ENCODE data around the gene AEBP1.

The AEBP1 gene

DNA sequence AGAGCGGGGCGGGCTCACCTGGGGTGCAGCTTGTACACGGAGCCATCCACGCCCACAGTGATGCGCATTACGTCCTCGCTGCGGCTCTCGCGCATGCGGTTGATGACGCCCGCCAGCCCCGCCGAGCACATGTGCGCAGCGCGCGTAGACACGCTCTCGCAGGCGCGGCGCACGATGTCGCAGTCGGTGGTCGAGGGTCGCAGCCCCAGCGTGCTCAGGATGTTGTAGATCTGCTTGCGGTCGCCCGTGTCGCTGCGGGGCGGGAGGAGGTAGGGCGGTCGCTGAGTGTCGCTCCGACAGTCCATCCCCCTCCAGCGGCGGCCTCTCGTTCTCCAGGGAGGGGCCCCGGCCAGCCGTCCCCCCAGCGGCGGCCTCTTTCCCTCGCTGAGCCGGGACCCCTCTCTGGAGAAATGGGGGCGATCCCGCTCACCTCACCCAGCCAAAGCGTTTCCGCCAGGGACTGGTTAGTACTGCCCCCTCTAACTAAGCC lies 41.4 kb downstream of the AEBP1 start:
- no peak for DNase-seq

DNA sequence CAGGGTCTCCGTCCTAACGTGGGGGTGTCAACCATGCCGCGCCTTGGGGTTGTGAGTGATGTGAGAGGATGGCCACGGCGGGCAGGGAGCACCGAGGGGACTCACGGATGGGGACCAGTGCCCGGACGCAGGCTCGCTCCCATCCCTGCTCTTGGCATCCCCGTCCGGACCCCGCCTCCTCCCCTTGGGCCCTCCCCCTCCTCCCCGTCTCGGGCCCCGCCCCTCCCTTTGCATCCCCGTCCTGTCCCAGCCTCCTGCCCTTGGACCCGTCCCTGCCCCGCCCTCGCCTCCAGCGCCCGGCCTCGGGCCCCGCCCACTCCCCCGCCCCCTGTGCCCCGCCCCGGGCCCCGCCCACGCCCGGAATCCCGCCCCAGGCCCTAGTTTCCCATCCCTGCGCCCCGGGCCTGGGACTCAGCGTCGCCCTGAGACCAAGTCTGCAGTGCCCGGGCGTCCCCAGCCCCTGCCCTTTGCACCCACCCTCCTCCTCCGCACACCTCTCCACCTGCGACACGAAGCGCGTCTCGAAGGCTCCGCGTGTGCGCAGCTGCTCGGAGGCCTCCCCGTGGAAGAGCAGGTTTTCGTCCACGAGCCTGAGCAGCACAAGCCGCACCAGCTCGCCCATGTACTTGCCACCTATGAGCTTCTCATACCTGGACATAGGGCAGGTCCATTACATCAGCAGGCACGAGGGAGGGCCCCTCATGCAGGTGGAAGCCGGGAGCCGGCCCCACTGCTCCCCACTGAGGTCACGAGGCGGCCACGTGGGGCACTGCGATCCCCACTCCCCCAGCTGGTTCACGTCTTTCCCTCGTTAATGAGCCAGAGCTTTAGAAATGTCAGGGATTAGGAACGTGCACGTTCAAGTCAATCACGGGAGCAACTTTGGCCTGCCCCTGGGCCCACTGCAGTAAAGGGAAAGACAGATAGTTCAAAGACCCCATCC lies 42.1 kb downstream of the AEBP1 start:
- DNase-seq: peak; percentile 49

DNA sequence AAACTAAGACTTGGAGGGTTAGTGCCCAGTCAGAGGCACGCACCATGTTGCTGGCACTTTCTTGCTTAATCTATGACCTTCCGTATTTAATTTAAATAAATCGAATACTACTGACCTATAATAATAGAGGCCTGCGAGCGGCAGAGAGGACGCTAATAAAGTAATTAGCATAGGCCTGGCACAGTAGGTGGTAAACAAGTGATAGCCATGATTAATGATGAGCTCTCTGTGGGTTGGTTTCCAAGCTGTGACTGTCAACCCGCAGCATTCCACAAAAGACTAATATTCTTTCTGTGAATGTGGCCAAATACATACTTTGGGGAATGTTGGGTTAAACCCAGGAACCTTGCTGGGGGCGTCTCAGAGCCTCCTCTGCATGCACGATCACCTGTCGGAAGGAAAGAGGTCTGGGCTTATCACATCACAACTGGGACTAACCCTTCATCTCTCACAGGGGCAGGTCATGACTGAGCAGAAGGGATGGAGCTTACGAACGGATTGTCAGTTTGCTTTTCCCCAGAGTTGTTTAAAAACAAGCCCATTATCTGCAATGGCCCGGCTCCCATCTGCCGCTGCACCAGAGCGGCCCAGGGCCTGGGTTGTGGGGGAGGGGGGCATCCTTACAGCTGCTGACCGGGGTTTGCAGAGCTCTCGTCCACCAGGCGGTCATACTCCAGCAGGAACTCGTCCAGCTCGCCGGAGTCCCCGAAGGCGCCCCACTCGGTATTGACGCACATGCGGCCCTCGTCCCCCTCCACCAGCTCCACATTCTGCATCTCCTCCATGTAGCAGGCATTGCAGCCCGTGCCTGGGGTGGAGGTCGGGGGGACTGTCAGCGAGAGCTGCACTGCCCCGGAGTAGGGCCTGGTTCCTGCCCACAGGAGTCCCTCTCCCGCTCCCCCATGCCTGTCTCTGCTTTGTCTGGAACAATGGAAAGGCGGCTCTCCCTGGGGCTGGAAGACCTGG lies 43.2 kb downstream of the AEBP1 start:
- no peak for DNase-seq

DNA sequence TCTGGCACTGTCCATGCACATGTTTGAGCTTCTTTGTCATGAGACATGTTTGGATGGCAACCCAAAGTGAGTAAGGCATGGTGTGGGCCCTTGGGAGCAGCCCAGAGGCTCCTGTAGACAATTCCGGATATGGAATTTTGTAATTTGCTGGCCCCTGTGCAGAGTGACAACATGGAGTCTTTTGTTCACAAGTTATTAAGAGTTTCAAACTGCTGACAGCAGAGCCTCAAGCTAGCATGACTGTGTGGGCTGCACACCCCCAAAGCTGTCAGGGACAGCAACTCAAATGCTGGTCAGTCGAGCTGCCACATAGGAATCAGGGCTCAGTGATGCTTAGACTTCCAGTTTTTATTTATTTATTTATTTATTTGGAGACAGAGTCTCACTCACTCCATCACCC lies 44.0 kb downstream of the AEBP1 start:
- DNase-seq: no peak

DNA sequence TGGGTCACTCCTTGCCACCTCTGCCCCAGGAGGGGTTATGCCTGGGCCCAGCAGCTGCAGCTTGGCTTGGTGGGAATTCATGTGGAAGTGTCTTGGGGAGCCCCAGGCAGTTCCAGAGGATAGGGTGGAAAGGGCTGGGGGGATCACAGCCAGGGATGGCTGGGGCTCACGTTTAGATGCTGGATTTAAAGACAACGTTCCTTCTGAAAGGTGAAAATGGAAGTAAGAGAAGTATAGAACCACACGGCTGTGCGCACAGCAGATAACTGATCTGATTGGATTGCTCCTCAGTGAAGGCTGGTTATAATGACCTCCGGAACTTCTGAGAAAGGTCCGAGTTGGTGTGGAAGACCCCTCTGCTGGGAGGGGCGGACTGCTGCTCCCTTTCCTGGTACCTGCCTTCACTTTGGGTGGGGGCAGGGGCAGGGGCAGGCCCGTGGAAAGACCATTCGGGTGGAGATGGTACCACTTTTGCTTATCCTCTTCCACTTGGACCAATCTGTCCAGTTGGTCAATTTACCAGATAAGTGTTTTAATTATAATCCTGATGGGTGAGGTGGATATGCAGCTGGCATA lies 44.9 kb downstream of the AEBP1 start:
- DNase-seq: no peak

DNA sequence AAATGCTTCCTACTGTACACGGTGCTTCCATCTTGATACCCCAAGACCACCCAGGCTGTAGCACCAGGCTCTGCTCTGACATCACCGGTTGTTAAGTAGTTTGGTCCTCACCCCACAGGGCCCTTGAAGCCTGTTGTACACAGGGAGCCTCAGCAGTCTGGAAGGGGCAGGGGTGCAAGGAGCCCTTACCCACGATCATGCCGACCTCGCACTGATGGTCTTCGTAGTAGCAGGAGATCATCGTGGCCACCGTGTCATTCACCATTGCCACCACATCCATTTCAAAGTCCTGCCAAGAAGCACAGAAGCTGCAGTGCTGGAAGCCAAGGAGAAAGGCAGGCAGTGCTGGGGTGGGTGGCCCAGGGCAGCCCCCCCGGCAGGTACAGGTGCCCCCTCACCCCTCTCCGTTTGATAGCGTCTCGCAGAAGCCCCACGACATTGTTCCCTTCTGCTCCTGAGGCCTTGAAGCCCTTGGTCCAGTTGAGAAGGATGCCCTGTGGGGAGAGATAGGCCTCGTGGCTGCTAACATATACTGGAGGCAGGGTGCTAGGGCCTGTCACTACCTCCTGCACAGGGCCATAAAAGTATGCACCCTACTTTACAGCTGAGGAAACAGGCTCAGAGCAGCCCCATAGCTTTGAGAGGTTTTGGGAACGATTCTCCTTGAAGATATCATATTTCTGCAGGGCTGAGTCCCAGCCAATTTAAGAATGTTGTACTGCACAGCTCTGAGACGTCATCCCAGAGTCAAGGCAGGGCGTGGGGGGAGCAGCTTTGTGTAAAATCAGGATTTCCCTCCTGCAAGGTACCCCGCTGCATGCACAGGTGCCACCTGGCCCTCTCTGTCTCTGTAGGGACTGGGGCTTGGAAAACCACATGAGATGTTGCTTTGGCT lies 45.7 kb downstream of the AEBP1 start:
- DNase-seq: no peak

DNA sequence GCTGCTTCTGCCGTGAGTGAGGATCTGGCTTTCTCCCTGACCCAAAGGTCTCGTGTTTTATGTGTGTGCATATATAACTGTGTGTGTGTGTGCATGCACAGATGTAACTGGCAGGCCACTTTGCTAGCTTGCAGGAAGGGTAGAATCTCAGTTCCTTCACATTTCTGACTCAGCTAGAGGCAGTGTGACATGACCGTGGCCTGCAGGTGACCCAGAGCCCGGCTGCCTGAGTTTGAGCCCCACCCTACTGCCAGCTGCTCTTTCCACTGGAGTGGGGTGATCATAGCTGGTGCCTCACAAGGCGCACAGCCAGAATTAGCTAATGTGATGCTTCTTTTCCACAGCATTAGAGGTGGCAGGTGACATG lies 46.3 kb downstream of the AEBP1 start:
- no peak for DNase-seq

DNA sequence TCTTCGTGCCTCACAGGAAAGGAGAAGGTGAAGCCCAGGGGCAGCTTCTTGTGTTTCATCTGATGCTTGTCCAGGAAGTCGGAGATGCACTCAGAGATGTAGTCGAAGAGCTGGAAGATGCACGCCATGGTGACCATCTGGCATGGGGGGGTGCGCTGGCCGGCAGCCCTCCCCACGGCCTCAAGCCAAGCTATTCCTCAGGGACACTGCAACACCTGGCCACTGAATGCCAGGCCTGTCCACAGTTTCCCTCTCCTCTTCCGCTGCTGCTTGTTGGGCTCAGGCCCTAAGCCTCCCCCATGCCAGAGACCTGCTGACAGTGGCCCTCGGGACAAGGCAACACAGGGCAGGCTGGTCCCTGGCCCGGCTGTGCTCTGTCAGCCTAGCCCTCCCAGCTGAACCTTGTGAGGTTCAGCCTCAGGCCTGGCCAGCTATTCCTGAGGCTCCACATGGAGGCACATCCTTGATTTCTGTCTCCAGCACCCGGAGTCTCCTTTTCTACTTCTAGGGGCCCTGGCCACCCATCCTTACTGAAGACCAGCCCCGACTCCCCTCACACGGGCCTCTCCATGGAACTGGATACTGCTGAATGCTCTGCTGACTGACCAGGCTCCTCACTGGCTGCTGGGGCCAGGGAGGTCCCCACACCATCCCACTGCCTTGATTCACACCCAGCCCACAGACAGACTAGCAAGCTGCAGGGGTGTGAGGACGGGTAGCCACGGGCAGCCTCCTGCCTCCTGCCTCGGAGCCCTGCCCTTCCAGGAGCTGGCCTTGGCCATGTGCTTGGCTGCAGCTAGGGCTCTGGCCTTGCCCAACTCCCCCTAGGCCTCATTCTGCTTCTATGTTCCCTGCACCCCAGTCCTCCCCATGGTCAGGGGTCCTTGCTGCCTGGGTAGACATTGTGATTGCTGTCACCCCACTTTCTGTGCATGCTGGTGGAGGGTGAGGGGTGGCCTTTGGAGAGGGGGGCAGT lies 47.1 kb downstream of the AEBP1 start:
- no peak for DNase-seq

DNA sequence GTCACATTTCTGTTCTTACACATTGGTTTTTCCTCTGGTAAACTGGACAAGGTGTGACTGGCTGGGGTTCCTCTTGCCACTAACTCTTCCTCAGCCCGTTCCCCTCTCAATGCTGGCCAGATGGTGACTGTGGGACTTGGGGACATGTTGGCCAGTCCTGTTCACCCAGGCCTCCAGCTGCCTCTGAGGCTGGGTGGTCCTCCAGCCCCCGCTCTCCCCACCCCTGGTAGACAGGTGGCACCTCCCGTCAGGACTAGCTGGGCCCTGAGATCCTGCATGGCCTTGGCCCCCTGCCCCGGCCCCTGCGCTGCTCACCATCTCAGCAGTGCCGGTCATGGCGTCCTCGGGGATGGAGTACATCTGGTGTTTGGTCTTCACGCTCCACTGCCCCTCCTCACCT lies 47.8 kb downstream of the AEBP1 start:
- DNase-seq: no peak

DNA sequence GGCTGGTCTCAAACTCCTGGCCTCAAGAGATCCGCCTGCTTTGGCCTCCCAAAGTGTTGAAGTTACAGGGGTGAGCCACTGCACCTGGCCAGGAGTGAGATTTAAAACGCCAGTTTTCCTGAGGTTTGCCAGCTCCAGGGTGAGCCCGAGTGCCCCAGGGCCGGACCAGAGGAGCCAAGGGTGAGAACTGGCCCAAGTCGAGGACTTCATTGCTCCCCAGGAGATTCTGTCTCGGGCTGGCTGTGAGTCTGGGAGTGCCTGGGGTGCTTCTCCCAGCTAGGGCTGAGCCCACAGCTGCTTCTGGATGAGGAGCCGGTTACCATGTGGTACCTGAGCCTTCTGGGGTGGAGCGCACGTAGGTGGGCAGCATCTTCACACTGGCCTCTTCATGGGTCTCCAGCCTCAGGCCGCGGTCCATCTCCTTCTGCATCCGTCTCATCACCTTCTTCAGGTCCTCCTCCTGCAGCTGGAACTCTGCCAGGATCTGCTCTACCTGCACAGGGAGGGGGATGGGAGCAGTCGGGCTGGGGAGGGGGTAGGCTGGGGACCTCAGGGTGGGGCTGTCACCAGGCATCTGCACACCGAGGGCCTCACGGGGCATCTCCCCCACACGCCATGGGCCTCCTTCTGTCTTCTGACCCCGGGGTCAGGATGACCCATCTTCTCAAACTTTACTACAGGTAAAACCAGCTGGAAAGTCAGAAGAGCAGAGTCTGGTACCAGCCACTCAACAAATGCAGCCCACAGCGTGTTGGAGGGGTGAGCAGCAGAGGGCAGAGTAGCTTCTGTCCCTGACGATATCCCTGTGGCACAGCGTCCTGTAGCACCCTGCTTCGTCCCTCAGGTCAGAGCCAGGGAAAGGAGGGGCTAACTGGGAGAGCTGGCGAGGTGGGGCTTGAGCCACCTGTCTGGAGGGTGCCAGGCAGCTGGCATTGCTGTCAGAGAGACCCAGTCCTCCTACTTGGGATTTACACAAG lies 49.1 kb downstream of the AEBP1 start:
- no peak for DNase-seq

DNA sequence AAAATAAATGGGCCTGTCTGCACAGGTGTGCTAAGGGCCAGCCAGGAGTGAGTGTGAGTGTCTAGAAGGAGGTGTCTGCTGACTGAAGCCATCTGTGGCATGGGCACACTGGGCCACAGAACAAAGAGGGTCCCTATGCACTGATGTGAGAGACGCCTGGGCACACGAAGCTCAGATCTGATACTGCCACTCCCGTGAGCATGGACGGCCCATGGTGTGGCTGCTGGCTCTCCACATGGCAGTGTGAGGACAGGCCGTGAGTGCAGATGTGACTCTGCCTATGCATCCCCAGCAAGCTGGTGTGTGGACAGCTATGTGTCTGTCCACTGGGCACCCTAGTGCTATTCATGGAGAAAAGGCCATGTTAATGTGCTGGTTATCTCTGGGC lies 49.8 kb downstream of the AEBP1 start:
- DNase-seq: no peak

DNA sequence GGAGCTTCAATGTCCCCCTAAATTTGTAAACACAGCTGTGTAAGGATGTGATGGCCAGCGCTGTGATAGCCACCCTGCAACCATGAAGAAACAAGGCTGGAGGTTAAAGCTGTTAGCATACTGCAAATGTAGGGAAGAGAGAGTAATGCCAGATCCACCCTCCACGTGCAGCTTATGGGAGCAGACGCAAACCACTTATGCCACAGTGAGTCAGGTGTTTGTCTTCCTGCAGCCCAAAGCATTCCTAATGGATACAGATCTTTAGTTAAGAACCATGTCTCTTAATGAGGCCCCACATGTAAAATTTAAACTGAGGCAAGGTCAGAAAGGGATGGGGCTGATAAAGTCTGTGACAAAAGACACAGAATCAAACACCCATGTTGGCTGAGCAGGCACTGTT lies 50.6 kb downstream of the AEBP1 start:
- no peak for DNase-seq

DNA sequence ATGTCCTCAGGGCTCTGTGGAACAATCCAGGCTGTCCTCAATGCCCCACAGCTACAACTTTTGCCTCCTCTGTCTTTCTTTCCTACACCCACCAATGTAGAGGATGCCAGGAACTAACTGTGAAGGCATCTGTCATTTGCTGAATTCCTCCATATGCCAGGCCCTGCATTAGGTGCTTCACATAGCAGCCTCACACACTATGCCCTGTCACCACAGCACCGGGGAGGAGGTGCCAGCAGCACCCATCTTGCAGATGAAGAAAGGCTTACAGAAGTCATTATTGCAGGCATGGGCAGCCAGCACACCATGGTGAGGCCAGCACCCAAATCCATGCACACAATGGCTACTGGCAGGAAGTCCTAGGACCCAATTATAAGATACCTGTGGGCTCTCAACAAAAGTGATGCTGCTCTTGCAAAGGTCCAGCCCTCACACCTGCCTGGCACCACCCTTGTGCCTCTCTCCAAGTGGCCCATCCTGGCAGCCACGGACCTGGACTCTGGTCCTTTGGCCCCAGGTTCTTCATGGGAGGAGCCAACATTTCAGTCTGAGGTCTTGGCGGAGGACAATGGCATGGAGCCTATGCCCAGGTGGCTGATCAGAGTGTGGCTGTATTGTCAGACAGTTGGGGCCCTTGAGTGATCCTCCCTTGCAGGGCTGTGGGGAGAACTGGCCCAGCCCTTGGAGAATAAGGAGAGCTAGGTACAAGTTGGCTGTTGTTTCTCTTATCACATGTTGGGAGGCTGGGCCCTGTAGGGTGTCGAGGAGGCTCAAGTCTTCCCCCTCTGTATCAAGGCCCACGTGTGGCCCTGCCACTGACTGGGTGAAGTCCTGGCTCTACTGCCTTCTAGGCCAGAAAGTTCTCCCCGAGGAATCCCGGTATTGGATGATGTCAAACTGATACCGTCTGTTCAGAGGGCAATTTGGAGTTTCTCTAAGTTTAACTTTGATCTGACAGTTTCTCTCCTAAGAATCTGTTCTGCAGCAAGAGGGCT lies 51.3 kb downstream of the AEBP1 start:
- no peak for DNase-seq

DNA sequence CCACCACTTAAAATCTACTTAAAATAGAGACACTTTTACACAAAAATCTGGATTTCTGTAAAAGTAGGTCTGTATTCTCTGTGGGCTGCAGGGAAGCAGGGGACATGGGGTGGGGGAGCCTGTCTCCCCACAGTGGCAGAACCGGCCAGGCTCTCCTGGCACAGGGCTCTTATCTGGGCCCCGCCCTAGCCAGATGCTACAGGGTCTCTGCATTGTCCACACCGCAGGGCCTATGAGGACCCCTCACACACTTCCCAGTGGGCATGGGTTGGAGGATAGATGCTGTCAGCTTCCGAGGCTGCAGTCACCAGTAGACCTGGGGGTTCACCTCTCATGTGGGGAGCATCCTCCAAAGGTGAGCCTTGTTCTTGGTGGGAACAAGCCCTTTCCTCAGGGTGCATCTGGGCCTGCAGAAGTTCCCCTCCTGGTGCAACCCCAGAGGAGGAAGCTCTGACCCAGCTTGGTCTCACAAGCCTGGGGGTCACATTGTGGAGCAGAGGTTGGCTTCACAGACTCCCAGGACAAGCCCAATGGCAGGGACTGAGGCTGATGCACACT lies 52.4 kb downstream of the AEBP1 start:
- DNase-seq: no peak

DNA sequence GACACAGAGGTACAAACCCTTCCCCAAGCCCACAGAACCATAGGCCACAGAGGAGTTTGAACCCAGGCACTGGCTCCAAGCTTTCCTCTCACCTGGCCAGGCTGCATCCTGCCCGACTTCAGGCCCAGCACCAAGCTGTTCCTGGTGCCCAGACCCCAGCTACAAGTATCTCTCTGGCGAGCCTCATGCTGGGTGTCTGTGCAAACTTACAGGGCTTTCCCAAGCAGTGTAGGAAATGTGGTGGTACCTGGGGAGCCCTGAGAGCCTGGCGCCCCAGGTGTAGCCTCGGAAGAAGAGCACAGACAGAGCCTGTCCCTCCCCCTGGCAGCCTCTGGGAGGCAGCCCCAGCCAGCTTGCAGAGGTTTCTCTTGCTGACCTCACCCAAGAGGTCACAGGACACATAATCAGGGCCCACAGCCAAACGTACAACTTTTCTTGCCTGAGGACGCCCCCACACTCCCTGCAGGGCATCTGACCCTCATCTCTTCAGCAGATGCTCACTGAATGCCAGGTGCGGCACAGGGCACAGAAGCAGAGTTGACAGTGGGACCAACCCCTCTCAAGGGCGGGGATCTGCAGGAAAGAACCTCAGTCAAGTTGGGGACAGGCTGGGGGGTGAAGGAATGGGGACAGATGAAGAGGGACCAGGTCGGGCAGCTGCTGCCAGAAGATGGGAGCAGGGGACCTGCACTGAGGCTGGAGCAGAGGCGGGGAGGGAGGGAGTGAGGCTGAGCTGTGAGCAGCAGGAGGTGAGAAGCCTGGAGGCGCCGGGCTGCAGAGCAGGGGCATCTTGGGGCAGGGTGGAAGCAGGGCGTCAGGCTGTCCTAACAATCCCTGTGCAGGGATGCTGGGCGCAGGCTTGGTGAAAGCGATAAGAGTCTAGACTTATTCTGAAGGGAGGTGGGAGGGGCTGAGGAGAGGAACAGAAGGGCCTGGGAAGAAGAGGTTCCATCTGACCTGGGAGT lies 53.3 kb downstream of the AEBP1 start:
- DNase-seq: no peak

DNA sequence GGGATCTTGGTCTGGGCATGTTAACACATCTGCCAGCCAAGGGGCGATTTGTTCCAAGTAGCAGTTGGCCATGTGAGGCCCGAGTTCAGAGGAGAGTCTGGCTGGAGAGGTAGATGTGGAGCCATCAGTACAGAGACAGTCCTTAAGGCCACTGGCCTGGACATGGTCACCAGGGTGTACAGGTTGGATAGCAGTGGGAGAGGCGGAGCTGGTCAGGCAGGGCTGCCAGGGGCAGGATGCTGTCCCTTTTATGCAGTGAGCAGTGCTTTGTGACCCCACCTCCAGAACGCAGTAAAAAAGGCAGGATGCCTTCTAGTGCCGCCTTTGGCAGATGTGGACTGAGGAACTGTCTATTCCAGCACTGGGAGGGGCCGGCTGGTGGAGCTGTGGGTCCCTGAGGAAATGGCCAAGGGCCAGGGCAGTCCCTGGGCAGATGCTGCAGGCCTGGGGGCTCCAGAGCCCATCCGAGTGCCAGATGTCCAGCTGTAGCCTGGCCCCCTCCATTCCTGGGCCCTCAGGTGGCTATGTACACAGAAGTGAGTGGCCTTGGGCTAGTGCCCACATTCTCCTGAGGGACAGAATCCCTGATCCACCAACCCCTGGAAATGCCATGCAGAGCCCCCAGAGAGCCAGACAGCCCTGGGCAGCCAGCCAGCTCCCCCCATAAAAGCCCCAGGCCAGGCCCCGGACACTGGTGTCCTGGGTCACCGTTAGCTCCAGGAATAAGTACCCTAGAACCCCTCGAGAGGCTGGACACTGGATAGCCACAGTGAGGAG lies 54.1 kb downstream of the AEBP1 start:
- no peak for DNase-seq

Data from hematopoietic multipotent progenitor cell treated with erythropoietin and hydrocortisone succinate and interleukin-3 and kit ligand, for 8 days (in vitro differentiated cells).